Keratinocyte (primary cell): ENCODE data around the gene CDH13. TPM values are rescaled to one million over a fixed set of nuclear protein-coding genes. Genes with fewer than 3 reads are reported as not detected.

Experiments used
- DNase-seq: peaks from one replicate; pipeline ENCODE4 v3.0.0-alpha.2; 2011; ENCODE audit warnings: low read depth, missing footprints, low spot score
- FAIRE-seq: peaks from 2 replicates; lab custom pipeline; 2011; peaks lifted over from hg19 to GRCh38; lab: Jason Lieb, UNC
- H2AFZ ChIP-seq: 2 replicates; pipeline ENCODE4 v1.6.0; 2012; ENCODE audit warnings: low read length, control low read depth, inconsistent platforms; ENCODE audit not compliant: control insufficient read depth
- H3K27ac ChIP-seq: 2 replicates; pipeline ENCODE4 v1.5.1; 2011; ENCODE audit warnings: low read length; ENCODE audit not compliant: control insufficient read depth, insufficient read depth
- H3K27me3 ChIP-seq: 3 replicates; pipeline ENCODE4 v1.6.0; 2011; ENCODE audit warnings: low read length; ENCODE audit not compliant: control insufficient read depth, insufficient read depth; ENCODE audit errors: extremely low read depth
- H3K36me3 ChIP-seq, 2 experiments: 2 replicates in 1 of 2; 3 replicates in 1 of 2; pipeline ENCODE4 v1.5.1; 2011; ENCODE audit warnings: low read length in 2 of 2, mild to moderate bottlenecking in 1 of 2; ENCODE audit not compliant: control insufficient read depth in 2 of 2, insufficient read depth in 2 of 2; ENCODE audit errors: extremely low read depth in 1 of 2
- H3K4me1 ChIP-seq: 3 replicates; pipeline ENCODE4 v1.5.1; 2011; ENCODE audit warnings: low read length; ENCODE audit not compliant: control insufficient read depth, insufficient read depth; ENCODE audit errors: extremely low read depth
- H3K4me2 ChIP-seq: 3 replicates; pipeline ENCODE4 v1.6.0; 2011; ENCODE audit warnings: low read depth, low read length; ENCODE audit not compliant: control insufficient read depth, insufficient read depth; ENCODE audit errors: extremely low read depth
- H3K4me3 ChIP-seq, 3 experiments: fragments of 200-600 bp in 1 of 3; sonication (generic) in 1 of 3; 2 replicates in 2 of 3; 3 replicates in 1 of 3; pipeline ENCODE4 v1.5.1; 2011 to 2016; ENCODE audit warnings: low read length in 3 of 3, mild to moderate bottlenecking in 3 of 3, control low read depth in 2 of 3, inconsistent platforms in 1 of 3, low read depth in 1 of 3, mixed read lengths in 1 of 3, mixed run types in 1 of 3, moderate library complexity in 1 of 3; ENCODE audit not compliant: control insufficient read depth in 2 of 3, insufficient read depth in 2 of 3; ENCODE audit errors: extremely low read depth in 1 of 3
- H3K79me2 ChIP-seq: 2 replicates; pipeline ENCODE4 v1.6.0; 2012; ENCODE audit warnings: low read length; ENCODE audit not compliant: control insufficient read depth, insufficient read depth
- H3K9ac ChIP-seq: 3 replicates; pipeline ENCODE4 v1.6.0; 2011; ENCODE audit warnings: low read length; ENCODE audit not compliant: control insufficient read depth, insufficient read depth; ENCODE audit errors: extremely low read depth
- H3K9me1 ChIP-seq: 3 replicates; pipeline ENCODE4 v1.6.0; 2011; ENCODE audit warnings: low read length; ENCODE audit not compliant: control insufficient read depth, insufficient read depth; ENCODE audit errors: extremely low read depth
- H3K9me3 ChIP-seq: 2 replicates; pipeline ENCODE4 v1.5.1; 2012; ENCODE audit warnings: low read depth, low read length; ENCODE audit not compliant: control insufficient read depth
- H4K20me1 ChIP-seq: 3 replicates; pipeline ENCODE4 v1.6.0; 2011; ENCODE audit warnings: low read length; ENCODE audit not compliant: control insufficient read depth, insufficient read depth; ENCODE audit errors: extremely low read depth
- CTCF ChIP-seq, 3 experiments: IDR thresholded peaks in 1 of 3; conservative IDR thresholded peaks in 1 of 3; optimal IDR thresholded peaks in 1 of 3; 2 replicates in 2 of 3; 3 replicates in 1 of 3; pipeline versions ENCODE3 to v1.5.1; 2011; ENCODE audit warnings: low read length in 3 of 3, mild to moderate bottlenecking in 3 of 3, moderate library complexity in 2 of 3, control low read depth in 1 of 3, inconsistent platforms in 1 of 3; ENCODE audit not compliant: insufficient read depth in 2 of 3; ENCODE audit errors: extremely low read depth in 1 of 3
- EZH2 ChIP-seq: IDR thresholded peaks from one replicate; pipeline ENCODE4 v1.6.1; 2012; ENCODE audit warnings: inconsistent platforms, mild to moderate bottlenecking, low read length, moderate library complexity
- dilution Hi-C: fragments of 300-500 bp; cut with MboI; formaldehyde crosslinking; loops from one replicate; pipeline ENCODE4 v1.7.0; 2020; ENCODE audit warnings: low sequenced_read_pairs; ENCODE audit not compliant: extremely low pct_ligation_motif_present
- polyA plus RNA-seq, 5 experiments: library from polyadenylated mRNA; depleted of rRNA in 3 of 5; stranded (reverse) in 3 of 5; stranded (forward) in 1 of 5; unstranded in 1 of 5; fragments of >200 nt; gene quantifications; 1 replicate in 1 of 5; 2 replicates in 3 of 5; 3 replicates in 1 of 5; pipeline versions ENCODE4 v1.2.1 to v1.2.3, GENCODE V29; 2011 to 2012; ENCODE audit warnings: missing spikeins in 2 of 5, low read depth in 1 of 5, low replicate concordance in 1 of 5

CDH13 gene
- polyA plus RNA-seq, 1 donor (not counting 4 experiments of a cell fraction or from before 2014, with no cell fraction given), result 111 TPM

DNA sequence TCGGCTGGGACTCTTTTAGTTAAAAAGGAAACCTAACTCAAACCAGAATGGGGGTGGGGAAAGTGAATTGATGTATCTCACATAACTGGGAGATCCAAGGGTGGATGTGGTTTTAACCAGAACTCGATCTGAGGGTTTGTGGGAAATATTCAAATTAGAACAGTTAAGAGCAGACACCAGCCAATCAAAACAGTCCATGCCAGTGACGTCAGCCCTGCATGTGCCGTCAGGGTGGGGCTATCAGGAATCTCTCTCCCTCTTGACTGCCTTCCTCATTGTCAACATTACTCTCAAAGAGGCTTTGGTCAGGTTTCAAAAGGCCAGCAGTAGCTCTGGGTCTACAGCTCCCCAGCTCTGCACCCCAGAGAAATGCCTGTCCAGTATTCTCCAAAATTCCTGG lies 1086.8 kb downstream of the CDH13 start:
- Histone ChIP-seq H3K9ac (no peak overlapping the region), H3K4me3 (no peak overlapping the region), H3K9me1 (no peaks in the 10 kb centered on the region), H2AFZ (no peak overlapping the region), H3K4me1 (no peaks in the 10 kb centered on the region), H3K4me2 (no peak overlapping the region), H3K36me3 (no peaks in the 10 kb centered on the region), H4K20me1 (no peaks in the 10 kb centered on the region), H3K9me3 (no peaks in the 10 kb centered on the region), H3K79me2 (no peaks in the 10 kb centered on the region), H3K27ac (no peak overlapping the region), H3K27me3 (no peaks in the 10 kb centered on the region)
- dilution Hi-C loops, result no loop called here
- DNase-seq, result no peak
- TF ChIP-seq EZH2, result no peak
- TF ChIP-seq CTCF (optimal IDR thresholded peaks at IDR 0.05 in 1 of 3, IDR thresholded peaks at IDR 0.05 in 1 of 3, conservative IDR thresholded peaks at IDR 0.05 in 1 of 3; ENCODE audit: extremely low read depth in 1 of 3, insufficient read depth in 2 of 3, low read length in 3 of 3), result no peak
- FAIRE-seq, result no peak

DNA sequence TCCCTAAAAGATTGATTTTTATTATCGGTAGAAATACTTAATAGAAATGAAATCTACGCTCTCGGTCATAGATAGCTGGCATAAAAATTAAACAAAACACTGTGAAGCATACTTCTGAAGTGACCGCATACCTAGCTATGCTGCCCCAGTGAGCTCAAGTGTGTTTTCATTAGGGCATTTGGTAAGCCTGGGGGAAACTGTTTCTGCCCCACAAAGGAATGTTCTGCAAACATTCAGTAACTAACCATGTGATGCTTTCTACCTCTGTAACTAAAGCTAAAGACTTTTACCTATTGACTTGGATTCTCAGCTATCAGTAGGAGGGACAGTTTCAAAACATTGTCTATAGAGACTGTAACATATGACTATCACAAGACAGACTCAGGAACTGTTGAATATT lies 1087.5 kb downstream of the CDH13 start:
- Histone ChIP-seq H3K9me1 (no peaks in the 10 kb centered on the region), H3K36me3 (no peaks in the 10 kb centered on the region), H2AFZ (no peak overlapping the region), H3K79me2 (no peaks in the 10 kb centered on the region), H3K4me2 (no peak overlapping the region), H3K9ac (no peak overlapping the region), H3K27ac (no peak overlapping the region), H3K4me3 (no peak overlapping the region), H3K9me3 (no peaks in the 10 kb centered on the region), H4K20me1 (no peaks in the 10 kb centered on the region), H3K27me3 (no peaks in the 10 kb centered on the region), H3K4me1 (no peaks in the 10 kb centered on the region)
- TF ChIP-seq EZH2, result no peak
- TF ChIP-seq CTCF (optimal IDR thresholded peaks at IDR 0.05 in 1 of 3, IDR thresholded peaks at IDR 0.05 in 1 of 3, conservative IDR thresholded peaks at IDR 0.05 in 1 of 3; ENCODE audit: extremely low read depth in 1 of 3, insufficient read depth in 2 of 3, low read length in 3 of 3), result no peak
- DNase-seq (no peak), FAIRE-seq (no peak)
- dilution Hi-C loops, result no loop called here
